SK-N-DZ (cell line): ENCODE data around the gene CREM.

Source experiments
- DNase-seq: peaks from one replicate; pipeline ENCODE4 v3.0.0-alpha.2; 2015; ENCODE audit warnings: low spot score

Gene CREM

DNA sequence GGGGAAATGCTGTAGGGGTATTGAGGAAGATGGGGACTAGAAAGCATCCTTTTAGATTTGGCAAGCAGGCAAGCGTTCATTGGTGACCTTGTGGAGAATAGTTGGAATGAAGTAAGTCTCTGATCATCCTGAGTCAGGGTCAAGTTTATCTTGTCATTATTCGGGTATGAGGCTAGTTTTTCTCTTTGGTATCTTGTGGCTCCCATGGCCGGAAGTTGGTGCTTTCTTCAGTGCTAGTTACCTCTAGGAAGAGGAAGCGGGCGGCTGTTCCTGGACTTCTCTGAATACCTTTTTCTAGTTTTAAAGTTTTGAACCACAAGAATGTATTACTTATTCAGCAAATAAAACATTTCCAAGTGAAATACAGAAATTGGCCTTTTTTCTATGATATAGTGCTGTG is 9.2 kb downstream of the CREM start:
- no peak for DNase-seq

DNA sequence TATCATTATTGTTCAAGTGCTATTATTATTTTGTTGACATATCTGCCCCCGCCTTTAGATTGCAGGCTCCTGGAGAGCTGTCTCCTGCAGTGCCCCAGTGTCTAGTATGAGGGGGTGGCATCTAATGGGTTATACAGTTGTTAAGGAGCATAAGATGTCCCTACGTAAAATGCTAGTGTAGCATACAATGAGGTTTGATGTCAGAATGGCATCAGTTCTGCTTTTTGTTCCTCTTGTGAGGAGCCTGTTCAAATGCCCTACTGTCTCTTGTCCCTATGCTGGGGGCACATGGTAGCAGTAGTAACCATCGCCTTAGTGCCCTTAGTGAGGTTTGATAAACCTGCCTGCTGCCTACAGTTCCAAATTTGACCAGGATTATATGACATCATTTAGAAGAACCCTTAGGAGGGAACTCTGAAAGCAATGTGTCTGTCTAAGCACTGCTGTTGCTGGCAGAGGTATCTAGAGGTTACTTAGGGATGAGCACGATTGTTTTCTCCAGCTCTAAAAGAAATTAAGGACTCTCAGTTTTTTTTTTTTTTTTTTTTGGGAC is 9.7 kb downstream of the CREM start:
- no peak for DNase-seq

DNA sequence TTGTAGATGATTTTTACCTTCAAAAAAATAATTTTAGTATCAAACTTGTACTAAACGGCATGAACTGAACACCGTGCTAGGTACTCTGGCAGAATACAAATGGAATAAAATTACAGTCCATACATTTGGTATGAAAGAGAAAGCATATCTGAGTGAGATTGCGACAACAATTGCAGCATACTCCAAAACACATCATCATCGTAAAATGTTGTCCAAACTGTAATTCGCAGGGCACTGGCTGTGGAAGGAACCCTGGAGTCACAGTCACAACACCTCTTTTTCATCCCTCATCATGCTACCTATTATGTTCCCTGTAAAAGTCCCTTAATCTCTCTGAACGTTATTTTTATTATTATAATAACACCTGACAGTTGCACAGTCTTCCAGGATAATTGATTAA is 13.5 kb downstream of the CREM start:
- DNase-seq, result no peak

DNA sequence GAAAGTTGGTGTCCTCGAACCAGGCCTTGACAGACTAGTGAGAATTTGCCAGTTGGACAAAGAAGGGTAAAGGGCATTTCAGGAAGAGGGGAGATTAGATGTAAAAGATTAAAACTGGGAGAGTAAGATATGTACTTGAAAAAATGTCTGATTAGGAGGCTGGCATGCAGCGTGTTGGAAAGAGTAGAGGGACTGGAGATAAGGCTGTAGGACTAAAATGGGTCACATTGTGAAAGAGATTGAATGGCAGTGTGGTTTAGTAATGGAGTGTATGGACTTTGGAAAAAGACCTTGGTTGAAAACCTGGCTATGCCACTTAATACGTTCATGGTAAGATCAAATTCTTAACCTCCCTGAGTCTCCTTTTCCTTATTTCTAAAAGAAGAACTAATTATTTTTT is 14.1 kb downstream of the CREM start:
- DNase-seq, result no peak

DNA sequence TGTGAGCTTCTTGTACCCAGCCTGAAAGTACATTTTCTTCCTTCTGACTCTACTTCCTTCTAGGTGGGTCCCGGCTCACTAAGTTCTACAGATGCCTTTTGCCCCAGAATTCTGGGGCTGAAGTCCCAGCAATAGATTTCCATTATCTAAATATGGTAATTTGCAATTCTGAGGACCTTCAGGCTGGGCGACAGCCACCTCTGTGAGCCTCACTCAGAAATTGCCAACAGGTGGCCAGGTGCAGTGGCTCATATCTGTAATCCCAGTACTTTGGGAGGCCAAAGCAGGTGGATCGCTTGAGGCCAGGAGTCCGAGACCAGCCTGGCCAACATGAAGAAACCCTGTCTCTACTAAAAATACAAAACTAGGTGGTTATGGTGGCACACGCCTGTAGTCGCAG is 23.7 kb downstream of the CREM start:
- no peak for DNase-seq

DNA sequence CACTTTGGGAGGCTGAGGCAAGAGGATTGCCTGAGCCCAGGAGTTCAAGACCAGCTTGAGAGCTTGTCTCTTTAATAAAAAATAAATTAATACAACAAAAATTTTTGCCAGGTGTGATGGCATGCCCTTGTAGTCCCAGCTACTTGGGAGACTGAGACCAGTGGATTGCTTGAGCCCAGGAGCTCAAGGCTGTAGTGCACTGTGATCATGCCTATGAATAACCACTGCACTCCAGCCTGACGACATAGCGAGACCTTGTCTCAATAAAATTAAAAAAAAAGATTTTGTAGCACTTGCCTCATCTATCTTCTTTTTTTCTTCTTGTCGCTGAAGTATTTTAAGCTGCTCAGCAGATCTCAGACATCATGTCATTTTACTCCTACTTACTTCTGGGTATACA is 26.3 kb downstream of the CREM start:
- DNase-seq, result no peak

DNA sequence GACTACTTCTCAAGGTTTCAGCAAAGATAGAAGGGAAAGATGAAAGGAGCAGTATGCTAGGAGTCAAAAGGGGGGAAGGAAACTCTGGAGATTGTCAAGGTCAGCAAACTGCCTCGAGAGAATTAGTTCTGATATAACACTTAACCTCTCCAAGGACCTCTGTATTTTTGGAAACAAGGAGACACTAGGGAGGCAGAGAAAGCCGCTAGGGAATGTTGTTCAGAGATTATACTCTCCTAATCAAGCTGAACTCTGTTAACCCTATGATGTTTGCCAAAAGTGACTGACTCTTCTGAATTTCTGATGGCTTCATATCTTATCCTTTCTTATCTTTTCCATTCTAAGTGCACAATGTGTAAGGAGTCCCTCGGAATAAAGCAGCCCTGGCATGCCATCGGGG is 27.1 kb downstream of the CREM start:
- DNase-seq, result no peak

DNA sequence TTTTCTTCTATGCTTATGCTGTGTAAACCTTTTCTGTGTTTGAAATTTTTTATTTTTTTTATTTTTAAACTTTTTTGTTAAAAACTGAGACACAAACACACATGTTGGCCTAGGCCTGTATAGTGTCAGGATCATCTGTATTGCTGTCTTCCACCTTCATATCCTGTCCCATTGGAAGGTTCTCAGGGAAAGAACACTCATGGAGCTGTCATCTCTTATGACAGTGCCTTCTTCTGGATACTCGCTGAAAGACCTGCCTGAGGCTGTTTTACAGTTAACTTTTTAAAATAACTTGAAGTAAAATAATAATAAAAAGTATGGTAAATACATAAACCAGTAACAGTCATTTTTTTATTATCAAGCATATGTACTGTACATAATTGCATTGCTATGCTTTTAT is 34.1 kb downstream of the CREM start:
- DNase-seq, result no peak

DNA sequence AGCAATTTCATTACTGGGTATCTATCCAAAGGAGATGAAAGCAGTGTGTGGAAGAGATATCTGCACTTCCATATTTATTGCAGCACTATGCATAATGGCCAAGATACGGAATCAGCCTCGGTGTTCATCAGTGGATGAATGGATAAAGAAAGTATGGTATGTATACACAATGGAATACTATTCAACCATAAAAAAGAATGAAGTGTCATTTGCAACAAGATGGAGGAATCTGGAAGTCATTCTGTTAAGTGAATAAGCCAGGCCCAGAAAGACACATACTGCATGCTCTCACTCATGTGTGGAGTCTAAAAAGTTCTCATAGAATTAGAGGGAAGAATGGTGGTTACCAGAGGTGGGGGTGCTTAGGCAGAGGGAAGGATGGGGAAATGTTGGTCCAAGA is 35.3 kb downstream of the CREM start:
- no peak for DNase-seq

DNA sequence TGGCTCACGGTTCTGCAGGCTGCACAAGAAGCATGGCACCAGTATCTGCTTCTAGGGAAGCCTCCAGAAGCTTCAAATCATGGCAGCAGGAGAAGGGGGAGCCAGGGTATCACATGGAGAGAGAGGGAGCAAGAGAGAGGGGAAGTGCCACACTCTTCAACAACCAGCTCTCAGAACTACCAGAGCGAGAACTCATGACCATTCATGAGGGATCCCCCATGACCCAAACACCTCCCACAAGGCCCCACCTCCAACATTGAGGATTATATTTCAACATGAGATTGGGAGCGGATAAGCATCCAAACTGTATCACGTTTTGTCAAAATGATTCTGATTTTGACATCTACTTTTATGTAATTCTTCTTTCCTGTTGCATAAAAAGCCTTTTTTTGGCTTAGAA is 38.5 kb downstream of the CREM start:
- no peak for DNase-seq

DNA sequence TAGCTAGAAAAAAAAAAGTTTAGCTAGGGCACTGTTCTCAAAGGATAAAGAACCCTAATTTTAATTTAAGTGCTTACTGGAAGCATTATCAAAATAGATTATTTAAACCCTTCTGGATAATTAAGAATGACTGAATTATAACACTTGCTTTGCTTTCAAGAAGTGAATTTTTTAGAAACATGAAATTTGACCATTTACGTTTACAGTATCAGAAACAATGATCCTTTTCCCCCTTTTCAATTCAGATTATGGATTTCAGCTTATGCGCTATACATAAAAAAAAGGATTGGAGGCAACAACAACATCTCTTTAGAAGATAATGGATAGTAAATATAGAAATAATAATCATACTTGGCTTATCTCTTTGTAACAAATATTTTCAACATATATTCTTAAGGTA is 39.2 kb downstream of the CREM start:
- no peak for DNase-seq

DNA sequence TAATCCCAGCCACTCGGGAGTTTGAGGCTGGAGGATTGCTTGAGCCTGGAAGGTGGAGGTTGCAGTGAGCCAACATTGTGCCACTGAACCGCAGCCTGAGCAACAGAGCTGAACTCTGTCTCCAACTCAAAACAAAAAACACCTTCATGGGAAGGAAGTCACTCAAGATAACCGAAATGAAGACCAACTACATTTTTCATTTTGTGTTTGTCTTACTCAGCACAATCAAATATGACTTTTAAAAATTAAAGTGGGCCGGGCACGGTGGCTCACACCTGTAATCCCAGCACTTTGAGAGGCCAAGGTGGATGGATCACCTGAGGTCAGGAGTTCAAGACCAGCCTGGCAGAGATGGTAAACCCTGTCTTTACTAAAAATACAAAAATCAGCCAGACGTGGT is 40.0 kb downstream of the CREM start:
- DNase-seq, result no peak

DNA sequence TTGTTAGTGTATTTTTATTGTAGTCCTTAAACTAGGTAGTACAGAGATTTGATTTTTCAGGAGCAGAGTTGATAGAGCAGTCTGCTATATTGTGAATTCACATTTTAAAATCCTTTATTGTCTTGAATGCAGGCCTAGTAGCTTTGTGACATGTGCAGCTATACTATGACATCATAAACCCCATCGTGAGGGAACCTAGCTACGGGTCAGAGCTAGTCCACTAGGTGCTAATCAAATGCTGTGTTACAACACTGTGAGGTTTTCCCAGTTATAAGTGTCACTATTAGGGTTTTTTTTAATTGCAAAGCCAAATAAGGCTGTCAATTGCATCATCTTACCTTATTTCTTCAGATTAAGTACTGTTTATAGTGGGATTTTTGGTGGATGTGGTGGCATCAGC is 40.7 kb downstream of the CREM start:
- DNase-seq, result no peak

DNA sequence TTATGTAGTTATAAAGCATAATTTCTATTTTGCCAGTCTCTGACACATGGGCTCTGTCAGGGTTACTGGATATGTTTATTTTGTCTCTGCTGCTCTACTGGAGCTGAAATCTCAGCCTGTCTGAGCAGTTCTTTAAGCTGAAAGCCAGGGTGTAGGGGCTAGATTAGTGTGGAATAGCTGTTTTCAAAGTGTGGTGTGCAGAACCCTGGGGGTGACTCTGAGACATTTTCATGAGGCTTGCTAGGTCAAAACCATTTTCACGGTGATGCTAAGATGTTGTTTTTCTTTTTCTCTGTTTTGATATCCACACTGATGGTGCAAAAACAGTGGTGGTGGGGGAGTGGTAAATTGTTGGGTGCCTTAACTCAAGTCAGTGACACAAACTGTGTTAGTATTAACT is 45.5 kb downstream of the CREM start:
- no peak for DNase-seq

DNA sequence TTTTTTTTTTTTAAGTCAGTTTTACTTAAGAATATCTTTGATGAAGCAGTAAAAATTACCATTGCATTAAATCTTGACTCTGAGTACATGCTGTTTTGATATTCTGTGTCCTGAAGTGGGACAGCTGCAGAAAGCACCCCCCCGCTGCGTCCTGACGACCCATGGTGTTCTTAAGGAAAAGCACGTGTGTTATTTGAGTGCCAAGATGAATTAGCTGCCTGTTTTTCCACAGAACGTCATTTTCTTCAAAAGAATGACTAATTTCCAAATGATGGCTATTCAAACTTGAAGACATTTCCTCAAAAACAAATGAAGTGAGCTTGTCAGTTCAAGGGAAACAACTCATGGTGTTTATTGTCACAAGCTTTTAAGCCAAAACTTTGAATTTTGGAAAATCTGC is 45.9 kb downstream of the CREM start:
- DNase-seq, result no peak

DNA sequence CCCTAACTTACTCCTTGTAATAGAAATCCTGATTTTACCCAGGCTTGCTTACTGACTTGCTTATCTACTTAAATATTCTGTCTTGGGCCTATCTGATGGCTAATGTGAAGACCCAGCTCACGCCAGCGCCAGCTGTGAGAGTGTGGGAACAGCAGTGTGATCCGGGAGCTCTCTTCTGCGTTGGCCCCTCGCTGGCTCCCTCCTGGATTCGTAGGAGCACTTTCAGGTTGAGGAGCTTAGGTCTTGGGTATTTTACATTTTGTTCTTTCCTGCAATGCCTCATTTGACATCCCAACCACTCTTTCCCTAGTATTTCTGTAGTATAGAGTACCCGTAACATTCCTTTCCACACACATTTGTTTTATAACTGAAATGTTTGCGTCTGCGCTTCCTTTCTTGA is 51.7 kb downstream of the CREM start:
- DNase-seq, result no peak

DNA sequence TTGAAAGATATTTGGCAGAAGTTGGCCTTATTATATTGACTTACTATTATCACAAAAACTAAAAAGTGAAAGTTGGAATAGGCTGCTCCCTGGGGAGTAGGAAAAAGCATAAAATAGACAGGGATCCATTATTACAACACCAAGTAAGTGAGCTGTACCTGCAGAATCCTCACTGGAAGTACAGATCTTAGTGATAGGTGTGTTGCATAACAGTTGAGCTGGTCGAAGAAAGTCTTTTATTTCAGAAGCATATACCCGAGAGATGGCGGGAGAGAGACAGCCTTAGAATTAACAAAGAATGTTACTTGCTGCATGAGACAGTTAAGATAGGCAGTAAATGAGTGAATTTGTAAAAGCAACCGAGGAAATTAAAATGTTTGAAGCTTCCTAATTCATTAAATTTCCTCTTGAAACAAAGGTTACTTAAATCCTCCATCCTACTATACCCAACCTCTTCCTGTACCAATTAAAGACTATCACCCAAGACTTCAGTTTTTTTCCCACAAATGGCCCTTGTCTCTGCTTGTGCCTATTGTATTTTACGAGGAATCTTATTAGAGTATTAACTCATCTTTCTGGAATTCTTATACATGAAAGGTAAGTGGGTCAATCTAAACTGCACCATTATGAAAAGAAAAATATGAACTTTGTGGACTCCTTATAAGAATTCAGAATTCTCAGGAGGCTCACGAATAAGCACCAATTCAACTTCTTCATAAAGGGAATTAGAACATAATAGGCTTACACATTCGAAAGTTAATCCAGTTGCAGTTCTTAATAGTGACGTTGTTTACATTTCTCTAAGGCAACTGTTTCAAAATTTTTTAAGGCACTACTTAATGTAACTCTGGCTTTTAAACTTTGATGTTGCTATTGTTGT is 56.2 kb downstream of the CREM start:
- DNase-seq, result no peak

DNA sequence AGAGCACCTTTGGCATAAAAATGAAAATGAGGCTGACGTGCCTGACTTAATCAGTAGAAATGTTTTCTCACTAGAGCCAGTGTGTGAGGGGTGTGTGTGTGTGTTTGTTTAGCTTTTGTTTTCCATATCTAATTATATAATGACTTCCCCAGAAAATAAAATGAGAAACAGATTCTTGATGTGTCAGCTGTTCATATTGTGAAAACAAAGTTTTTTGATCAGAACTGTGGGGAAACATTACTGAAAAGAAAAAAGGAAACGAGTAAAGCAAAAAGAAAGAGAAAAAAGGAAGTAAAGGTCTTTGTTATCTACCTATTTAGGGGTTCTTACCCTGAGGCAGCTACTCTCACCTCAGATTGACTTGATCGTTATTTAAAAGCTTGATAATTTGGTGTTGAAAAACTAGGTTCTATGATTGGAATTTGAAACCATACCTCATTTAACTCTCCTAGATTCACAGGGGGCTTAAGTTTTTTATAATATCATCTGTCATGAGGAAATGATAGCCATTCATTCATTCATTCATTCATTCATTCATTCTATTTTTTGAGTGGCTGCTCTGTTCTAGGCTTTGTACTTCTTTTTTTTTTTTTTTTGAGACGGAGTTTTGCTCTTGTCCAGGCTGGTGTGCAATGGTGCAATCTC is 58.0 kb downstream of the CREM start:
- no peak for DNase-seq

DNA sequence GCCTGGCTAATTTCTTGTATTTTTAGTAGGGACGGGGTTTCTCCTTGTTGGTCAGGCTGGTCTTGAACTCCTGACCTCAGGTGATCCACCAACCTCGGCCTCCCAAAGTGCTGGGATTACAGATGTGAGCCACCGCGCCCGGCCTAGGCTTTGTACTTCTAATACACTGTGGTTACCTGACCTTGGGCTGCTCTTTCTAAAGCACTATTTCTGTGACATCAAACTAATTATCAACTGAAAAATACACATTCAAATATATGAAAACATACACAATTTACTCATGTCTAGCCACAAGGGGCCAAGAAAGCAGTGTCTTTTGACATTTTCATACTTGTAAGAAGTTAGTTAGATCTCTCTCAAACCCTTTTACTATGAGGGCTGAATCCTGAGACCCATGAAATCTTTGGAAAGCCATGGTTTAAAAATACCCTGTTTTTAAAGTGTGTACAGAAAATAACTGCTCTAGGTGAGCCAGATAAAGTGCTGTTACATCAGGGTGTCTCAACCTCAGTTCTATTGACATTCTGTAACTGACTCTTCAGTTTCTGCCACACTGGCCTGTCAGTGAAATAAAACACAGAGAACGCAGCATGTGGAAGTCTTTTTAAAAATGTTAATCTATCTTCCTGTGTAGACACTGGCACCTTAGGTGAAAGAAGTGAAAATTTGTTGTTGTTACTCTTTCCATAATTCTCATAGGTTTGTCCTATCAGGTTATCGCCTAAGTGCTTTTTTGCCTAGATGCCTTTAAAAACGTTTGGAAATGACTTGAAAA is 58.8 kb downstream of the CREM start:
- DNase-seq, result no peak

DNA sequence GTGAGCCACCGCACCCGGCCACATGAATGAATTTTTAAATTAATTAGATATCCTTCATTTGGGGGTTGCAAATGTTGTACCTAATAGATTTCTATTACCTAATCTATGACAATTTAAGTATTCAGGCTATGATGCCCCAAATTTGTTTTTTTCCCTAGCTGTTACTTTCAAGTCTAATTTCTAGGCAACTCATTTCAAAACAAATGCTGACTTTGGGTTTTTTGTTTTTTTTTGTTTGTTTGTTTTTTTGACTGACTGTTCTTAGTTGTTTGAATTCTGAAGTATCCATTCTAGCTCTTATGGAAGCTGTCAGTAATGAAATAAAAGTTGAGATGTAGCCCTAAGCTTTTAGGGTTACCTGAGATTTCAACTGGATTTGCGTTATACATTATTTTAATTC is 62.3 kb downstream of the CREM start:
- DNase-seq, result no peak

DNA sequence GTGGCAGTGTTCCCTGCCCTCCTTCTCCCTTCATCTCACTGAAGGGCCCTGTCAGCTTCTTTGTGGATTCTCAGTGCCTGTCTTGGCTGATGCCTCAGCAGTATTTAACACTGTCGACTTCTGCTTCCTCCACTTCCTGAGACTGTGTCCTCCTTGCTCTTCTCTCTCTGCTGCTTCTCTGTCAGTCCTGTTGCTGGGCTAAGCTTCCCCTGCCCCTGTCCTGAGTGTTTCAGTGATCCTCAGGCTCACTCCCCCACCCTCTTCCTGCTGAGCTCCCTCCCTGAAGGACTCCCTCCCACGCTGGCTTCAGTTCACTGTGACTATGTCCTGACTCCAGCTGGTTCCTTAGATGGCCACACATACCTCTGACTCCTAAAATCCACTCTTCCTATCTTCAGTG is 64.9 kb downstream of the CREM start:
- no peak for DNase-seq

DNA sequence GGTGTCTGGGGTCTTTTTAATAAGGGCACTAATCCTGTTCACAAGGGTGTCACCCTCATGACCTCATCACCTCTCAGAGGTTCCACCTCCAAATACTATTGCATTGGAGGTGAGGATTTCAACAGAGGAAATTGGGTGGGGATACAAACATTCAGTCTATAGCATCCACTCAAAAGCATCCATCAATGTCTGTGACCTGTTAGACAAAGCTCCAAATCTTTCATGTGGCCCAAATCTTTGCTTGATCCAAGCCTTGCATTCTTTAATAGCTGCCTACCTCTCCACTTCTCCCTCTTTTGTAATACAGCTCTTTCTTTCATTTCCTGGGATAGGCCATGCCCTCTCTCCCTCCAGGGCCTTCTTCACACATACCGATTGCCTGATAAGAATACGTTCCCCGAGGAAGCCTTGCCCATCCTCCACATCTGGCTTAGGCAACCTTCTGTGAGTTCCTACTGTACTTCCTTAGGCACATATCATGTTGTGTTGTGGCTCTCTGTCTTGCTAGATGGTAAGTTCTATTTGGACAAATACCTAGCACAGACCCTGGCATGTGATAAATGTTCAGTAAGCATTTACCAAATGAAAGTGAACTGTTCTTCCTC is 66.1 kb downstream of the CREM start:
- DNase-seq, result no peak
